HG03354 (cell line): Measurements from ENCODE around the gene DPRX.

Experiments used
- ATAC-seq: cut with Tn5 transposase; IDR thresholded peaks from one replicate; pipeline ENCODE4 v1.9.1; 2021; ENCODE audit warnings: mild to moderate bottlenecking; ENCODE audit not compliant: unreplicated experiment, poor library complexity, severe bottlenecking

Gene DPRX, protein sequence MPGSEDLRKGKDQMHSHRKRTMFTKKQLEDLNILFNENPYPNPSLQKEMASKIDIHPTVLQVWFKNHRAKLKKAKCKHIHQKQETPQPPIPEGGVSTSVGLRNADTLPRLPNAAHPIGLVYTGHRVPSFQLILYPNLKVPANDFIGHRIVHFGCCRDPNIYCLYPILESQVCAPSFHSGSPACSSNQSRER

DNA sequence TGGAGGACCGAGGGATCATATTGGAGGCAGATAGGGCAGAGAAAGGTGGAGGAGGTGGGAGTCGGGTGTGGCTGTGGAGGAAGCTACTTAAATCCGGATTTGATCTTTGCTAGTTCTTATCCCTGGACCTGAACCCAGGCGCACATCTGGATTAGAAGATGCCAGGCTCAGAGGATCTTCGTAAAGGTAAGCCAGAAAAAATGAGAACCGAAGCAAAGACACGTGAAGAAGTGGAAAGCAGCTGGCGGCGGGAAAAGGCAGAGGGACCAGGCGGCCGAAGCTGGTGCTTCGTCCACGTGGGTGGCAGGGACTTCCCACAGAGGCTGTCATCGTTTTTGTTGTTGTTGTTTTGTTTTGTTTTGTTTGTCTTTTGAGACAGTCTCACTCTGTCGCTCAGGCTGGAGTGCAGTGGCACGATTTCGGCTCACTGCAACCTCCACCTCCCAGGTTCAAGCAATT, at the start of gene DPRX:
DPRX (plus strand) TSS at position 51 of the 459 bp plus-strand sequence; CDS start at position 159, 108 bp downstream.
- ATAC-seq = no peak

GRCh38 chr19:53583181-53583580, 48.6 kb upstream of the DPRX start:
- ATAC-seq = no peak

GRCh38 chr19:53586277-53586691, 45.5 kb upstream of the DPRX start:
- ATAC-seq = no peak

- ATAC-seq = no peak
These were observed 36.8 kb upstream of the DPRX start for GRCh38 chr19:53594811-53595509.

- ATAC-seq = no peak
These were observed 36.3 kb upstream of the DPRX start for GRCh38 chr19:53595510-53595867.

GRCh38 chr19:53596056-53596455, 35.7 kb upstream of the DPRX start:
- no peak for ATAC-seq

GRCh38 chr19:53597023-53597422, 34.8 kb upstream of the DPRX start:
- no peak for ATAC-seq

GRCh38 chr19:53598361-53598760, 33.4 kb upstream of the DPRX start:
- no peak for ATAC-seq

DNA sequence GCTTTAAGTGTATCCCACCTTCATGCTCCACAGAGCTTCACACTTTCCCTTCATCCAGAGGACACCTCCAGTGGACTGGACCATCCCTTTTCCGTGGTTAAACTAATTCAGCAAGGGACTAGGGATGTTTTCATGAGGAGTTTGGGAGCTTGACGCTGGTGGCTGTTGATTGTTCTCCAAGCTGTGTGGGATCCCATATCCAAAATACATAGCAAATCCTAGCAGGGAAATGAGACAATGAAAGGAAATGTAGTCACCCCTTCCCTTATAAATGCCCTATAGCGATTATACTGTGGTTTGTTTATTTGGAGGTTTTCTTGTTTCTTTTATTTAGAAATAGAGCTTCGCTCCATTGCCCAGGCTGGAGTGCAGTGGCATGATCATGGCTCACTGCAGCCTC, 31.6 kb upstream of the DPRX start:
- no peak for ATAC-seq

GRCh38 chr19:53606031-53606430, 25.8 kb upstream of the DPRX start:
- no peak for ATAC-seq

GRCh38 chr19:53608381-53608780, 23.4 kb upstream of the DPRX start:
- no peak for ATAC-seq

- ATAC-seq = no peak
These were observed 18.9 kb upstream of the DPRX start for GRCh38 chr19:53612762-53613526.

GRCh38 chr19:53621885-53622740, 9.7 kb upstream of the DPRX start:
- ATAC-seq = no peak

DNA sequence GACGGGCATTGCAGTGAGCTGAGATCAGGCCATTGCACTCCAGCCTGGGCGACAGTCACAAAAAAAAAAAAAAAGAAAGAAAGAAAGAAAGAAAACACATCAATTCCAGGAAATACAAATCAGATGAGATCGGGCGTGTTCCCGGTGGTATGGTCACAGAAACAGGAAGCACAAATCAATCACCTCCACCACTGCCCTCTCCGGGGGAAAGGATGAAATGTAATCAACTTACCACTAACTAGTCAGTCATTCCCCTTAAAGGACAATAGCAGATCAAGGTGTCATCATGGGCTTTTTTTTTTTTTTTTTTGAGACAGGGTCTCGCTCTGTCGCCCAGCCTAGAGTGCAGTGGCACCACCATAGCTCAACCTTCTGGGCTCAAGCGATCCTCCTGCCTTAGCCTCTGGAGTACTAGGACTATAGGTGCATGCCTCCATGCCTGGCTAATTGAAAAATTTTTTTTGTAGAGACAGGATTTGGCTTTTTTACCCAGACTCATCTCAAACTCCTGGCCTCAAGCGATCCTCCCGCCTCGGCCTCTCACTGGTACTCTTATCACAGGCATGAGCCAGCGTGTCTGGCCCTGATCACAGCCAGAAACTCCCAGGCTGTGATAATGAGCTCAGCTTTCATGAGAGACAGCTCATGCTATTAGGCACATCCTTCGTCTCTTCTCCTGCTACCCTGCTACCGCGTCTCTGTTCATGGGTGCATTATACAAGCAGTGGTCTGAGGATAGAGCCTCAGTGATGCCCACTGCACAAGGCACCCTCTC, 6.8 kb upstream of the DPRX start:
- ATAC-seq = no peak

GRCh38 chr19:53626486-53626885, 5.3 kb upstream of the DPRX start:
- ATAC-seq = no peak

GRCh38 chr19:53626976-53627375, 4.8 kb upstream of the DPRX start:
- ATAC-seq = no peak

DNA sequence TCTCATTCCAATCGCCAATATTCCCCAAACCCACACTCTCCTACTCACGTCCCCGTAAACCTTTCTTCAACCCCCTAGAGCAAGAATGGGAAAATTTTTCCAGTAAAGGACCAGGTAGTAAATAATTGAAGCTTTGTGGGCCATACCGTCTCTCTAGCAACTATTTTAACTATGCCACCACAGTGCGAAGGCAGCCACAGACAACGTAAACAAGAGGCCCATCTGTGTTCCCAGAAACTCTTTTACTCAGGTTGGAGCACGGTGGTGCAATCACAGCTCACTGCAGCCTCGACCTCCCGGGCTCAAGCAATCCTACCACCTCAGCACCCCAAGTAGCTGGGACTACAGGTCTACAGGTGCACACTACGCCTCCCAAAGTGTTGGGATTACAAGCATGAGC, 3.0 kb downstream of the DPRX start:
- ATAC-seq = no peak

DNA sequence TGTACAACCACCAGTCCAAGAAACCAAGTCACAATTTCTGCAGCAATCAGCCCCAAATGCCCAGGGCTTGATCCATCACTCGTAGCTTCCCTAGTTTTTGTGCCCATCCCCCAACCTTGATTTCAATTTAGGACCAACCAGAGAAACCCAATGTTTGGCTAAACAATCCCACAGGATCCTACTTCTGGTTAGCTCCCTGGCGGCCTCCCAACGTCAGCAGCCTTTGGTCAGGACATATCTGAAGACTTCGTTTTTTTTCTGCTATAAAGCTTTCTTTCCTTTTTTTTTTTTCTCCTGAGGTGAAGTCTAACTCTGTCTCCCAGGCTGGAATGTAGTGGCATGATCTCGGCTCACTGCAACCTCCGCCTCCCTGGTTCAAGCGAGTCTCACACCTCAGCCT, 7.7 kb downstream of the DPRX start:
- ATAC-seq = no peak

GRCh38 chr19:53642381-53643099, 10.7 kb downstream of the DPRX start:
- ATAC-seq = no peak
